GM03348 (cell line): ENCODE results near the gene GALNT10.

Source experiments
- DNase-seq: peaks from one replicate; pipeline ENCODE4 v3.0.0; 2012; ENCODE audit warnings: low spot score

Gene GALNT10

GRCh38 chr5:154267516-154267915, 77.0 kb downstream of the GALNT10 start:
- no peak for DNase-seq

GRCh38 chr5:154268073-154268472, 77.5 kb downstream of the GALNT10 start:
- DNase-seq = no peak

GRCh38 chr5:154269414-154269813, 78.9 kb downstream of the GALNT10 start:
- DNase-seq = no peak

- DNase-seq = no peak
These were observed 80.9 kb downstream of the GALNT10 start for GRCh38 chr5:154271466-154271865.

- no peak for DNase-seq
These were observed 81.5 kb downstream of the GALNT10 start for GRCh38 chr5:154271936-154272514.

- peak; percentile 43 for DNase-seq
These were observed 82.6 kb downstream of the GALNT10 start for GRCh38 chr5:154273028-154273617.

GRCh38 chr5:154273963-154274827, 83.7 kb downstream of the GALNT10 start:
- no peak for DNase-seq

- peak; percentile 15 for DNase-seq
These were observed 84.3 kb downstream of the GALNT10 start for GRCh38 chr5:154274828-154275185.

GRCh38 chr5:154275566-154275965, 85.0 kb downstream of the GALNT10 start:
- no peak for DNase-seq

- DNase-seq = no peak
These were observed 85.9 kb downstream of the GALNT10 start for GRCh38 chr5:154276261-154276972.

GRCh38 chr5:154276973-154277331, 86.4 kb downstream of the GALNT10 start:
- DNase-seq = peak; percentile 86

GRCh38 chr5:154277499-154277898, 87.0 kb downstream of the GALNT10 start:
- DNase-seq = no peak

GRCh38 chr5:154278186-154278585, 87.7 kb downstream of the GALNT10 start:
- peak; percentile 12 for DNase-seq

- DNase-seq = no peak
These were observed 88.4 kb downstream of the GALNT10 start for GRCh38 chr5:154278908-154279307.

GRCh38 chr5:154284433-154284832, 93.9 kb downstream of the GALNT10 start:
- no peak for DNase-seq

GRCh38 chr5:154285661-154286408, 95.3 kb downstream of the GALNT10 start:
- DNase-seq = peak; percentile 69

- DNase-seq = no peak
These were observed 96.0 kb downstream of the GALNT10 start for GRCh38 chr5:154286557-154286956.

GRCh38 chr5:154287136-154287535, 96.6 kb downstream of the GALNT10 start:
- DNase-seq = peak; percentile 77

- peak; percentile 63 for DNase-seq
These were observed 97.6 kb downstream of the GALNT10 start for GRCh38 chr5:154288145-154288544.

- DNase-seq = no peak
These were observed 101.4 kb downstream of the GALNT10 start for GRCh38 chr5:154291917-154292316.

- no peak for DNase-seq
These were observed 102.7 kb downstream of the GALNT10 start for GRCh38 chr5:154293219-154293618.

GRCh38 chr5:154295551-154295950, 105.0 kb downstream of the GALNT10 start:
- DNase-seq = no peak
